Uterus (tissue), 2 donors: ENCODE results near the gene NIPBL.

Source experiments
- CTCF ChIP-seq, 4 experiments: fragments of 200-600 bp in 2 of 4; fragments of 450-650 bp in 2 of 4; sonication (generic) in 2 of 4; IDR thresholded peaks; one replicate each; pipeline ENCODE4 v1.5.1; 2016 to 2019; ENCODE audit warnings: antibody characterized with exemption in 4 of 4, mild to moderate bottlenecking in 2 of 4, moderate library complexity in 1 of 4
- POLR2A ChIP-seq, 2 donors: fragments of 450-650 bp; IDR thresholded peaks; one replicate each; pipeline ENCODE4 v1.6.1; 2016; ENCODE audit warnings: antibody characterized with exemption in 2 of 2, mild to moderate bottlenecking in 1 of 2, moderate library complexity in 1 of 2

- no peak for TF ChIP-seq CTCF (IDR thresholded peaks at IDR 0.05)
- no peak for TF ChIP-seq POLR2A (IDR thresholded peaks at IDR 0.05)
These were observed 22.0 kb upstream of the NIPBL start for GRCh38 chr5:36854402-36855140.
